HG02623 (cell line): Measurements from ENCODE around the gene MTG2.

Source experiments
- ATAC-seq: cut with Tn5 transposase; IDR thresholded peaks from one replicate; pipeline ENCODE4 v1.9.1; 2021; ENCODE audit warnings: moderate library complexity; ENCODE audit not compliant: unreplicated experiment

MTG2 gene

DNA sequence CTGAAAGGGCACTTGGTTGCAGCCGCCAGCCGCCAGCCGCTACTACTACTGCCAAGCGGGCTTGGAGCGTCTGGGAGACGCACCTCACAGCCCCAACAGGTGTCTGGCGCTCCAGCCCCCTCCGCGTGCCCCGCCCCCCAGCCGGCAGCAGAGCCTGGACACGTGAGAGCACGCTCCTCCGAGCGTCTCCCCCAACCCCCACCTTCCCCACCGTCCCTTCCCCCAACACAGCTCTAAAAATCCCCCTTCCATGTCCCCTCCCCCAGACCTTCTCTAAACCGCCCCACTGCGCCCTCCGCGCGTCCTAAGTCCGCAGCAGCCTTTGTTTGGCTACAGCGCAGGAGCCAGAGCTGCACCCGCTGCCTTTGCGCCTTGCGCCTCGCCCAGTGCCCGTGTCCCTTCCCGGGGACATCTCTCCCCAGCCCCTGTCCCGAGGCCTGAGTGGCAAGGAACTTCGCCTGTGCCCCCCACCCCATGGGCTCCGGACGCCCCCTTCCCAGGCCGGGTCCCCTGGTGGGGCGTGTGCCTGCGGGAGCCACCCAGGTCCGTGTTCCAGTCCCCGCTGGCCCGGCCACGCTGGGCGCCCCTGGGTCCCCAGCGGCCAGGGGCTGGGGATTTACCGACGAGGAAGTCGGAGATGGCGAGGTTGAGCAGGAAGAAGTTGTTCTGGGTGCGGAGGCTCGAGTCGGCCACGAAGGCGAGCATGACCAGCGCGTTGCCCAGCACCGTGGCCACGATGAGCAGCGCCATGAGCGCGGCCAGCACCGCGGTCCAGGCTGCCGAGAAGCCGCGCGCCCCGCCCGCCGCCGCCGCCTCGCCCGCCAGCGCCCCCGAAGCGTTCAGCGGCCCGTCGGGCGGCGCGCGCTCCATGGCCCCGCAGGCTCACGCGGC lies 36.5 kb downstream of the MTG2 start:
- ATAC-seq: no peak

DNA sequence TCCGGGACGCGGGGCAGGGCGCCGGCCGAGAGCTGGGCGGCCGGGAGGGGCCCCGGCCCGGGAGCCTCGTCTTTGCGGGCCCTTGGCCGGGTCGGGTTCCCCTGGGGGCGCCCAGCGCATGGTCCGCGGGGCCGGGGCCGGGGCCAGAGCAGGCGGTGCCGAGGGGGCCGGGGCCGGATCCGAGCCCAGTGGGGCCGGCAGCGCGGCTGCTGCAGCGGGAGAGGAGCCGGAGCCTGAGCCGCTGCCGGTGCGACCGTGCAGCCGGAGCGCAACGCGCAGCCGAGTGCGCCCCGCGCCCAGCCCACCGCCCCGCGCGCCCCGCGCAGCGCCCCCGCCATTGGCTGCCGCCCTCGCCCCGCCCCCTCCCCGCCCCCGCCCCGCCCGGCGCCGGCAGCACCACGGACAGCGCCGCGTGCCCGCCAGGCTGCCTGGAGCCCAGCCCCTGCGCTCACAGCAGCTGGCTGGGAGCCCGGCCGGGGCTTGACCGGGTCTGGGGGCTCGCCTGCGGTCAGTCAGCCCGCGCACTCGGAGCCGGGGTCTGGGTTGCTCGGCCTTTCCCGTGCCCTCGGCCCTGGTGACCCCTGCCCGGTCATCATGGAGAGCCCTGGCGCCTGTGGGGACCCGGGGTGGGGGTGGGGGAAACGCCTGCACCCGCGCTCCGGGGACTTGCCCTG lies 37.3 kb downstream of the MTG2 start, which contains the start of gene HRH3:
Gene HRH3, minus strand, starts transcription at position 287 of the 674 bp plus-strand sequence. CDS start 308 bp downstream, outside the sequence.
- ATAC-seq: no peak

GRCh38 chr20:62220666-62221568 lies 38.1 kb downstream of the MTG2 start:
- no peak for ATAC-seq

DNA sequence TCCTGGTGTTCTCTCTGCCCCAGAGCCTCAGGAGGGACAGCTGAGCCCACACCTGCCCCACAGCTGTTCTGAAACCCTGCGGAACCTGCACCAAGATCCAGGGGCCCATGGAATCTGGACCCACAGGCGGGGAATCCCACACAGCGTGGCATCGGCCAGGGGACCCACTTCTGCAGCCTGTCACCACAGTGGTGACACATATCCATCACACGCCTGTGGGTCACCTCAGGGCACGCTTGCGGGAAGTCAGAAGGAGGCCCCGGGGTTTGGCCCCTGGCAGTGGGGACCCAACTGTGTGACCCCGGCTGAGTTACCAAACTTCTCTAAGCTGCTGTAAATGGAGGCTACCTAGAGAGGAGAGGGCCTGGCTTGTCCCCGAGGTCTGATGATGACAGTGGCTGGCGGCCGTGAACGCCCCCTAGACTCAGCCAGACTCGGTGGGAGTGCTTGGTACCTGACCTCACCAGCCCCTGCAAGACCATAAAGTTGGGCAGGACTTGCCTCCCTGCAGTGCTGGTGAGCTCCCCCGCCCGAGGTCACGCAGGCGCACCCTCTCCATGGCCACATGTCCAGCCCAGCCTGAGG lies 39.5 kb downstream of the MTG2 start:
- no peak for ATAC-seq

GRCh38 chr20:62222972-62223371 lies 40.1 kb downstream of the MTG2 start:
- no peak for ATAC-seq

DNA sequence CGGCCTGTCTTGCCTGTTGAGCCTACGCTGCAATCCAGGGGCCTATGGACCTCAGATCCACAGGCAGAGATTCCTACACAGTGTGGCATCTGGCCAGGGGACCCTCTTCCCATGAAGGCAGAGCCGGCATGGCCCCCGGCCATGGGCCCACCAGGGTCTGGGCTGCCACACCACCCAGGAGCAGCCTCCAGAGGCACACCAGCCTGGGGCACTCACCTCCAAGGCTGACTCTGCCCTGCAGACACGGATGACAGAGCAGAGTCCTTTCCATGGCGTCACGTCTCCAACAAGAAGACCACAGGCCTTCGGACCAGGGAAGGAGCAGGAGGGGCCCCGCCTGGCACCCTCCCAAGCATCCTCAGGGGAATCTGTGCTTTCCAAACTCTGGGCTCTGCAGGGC lies 40.7 kb downstream of the MTG2 start:
- ATAC-seq: no peak

DNA sequence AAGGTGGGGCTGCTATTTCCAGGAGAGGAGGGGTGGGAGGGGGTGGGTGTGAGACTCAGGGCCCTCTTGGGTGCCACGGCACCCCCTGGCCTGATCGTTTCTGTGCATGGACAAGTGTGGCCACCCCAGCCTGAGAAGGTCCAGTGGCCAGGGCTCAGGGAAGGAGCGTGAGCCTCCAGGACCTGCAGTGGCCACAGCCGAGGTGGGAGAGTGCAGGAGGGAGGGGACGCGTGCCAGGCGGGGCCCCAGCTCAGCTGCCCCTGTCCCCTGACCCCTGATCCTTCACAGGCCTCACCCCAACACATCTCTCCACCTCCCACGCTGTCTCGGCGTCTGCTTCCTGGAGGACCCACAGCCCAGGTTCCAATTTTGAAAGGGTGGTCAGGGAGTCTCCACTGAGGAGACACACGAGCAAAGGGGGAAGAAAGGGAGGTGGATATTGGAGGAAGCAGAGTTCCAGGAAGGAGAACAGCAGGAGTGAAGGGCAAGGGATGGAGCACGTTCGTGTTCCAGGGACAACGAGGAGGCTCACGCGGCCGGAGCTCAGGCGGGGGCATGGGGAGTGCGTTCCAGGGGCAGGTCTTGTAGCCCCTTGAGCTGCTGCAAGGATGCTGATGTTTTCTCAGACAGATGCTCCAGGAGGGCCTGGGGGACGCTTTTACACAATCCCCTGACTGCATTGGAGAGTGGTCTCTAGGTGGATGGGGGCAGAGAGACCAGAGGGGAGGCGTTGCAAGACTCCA lies 41.5 kb downstream of the MTG2 start:
- ATAC-seq: no peak

GRCh38 chr20:62225026-62225425 lies 42.2 kb downstream of the MTG2 start:
- no peak for ATAC-seq

DNA sequence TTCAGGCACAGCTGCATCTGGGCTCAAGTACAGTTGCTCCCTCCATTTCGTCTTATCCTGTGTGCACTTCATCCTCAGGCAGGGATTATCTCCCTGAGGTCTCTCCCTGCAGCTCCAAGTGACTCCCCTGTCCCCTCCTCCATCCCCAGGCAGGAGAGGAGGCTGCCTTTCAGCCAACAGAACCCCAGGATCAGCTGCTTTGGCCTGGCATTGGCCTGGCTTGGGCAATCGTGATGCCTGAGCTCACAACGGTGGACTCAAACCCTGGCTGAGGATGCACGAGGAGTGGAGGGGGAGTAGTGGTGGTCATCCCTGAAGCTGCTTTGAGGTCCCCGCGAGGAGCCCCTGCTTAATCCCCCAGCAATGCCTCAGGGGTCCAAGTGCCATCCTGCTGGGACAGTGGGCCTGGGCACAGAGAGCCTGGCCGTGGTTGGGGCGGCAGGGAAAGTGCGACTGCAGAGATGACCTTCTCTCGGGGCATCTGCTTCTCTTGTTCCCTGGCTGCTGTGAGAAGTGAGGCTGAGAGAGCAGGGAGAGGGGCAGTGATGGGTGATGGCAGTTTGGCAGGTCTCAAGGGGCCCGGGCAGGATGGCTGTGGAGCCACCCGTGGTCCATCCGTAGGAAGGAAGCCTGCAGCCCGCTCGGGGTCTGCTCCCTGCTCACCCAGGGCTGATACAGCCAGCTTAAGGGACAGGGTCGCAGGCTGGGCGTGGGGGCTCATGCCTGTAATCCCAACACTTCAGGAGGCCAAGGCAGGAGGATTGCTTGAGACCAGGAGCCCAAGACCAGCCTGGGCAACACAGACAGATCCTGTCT lies 43.2 kb downstream of the MTG2 start:
- ATAC-seq: no peak

DNA sequence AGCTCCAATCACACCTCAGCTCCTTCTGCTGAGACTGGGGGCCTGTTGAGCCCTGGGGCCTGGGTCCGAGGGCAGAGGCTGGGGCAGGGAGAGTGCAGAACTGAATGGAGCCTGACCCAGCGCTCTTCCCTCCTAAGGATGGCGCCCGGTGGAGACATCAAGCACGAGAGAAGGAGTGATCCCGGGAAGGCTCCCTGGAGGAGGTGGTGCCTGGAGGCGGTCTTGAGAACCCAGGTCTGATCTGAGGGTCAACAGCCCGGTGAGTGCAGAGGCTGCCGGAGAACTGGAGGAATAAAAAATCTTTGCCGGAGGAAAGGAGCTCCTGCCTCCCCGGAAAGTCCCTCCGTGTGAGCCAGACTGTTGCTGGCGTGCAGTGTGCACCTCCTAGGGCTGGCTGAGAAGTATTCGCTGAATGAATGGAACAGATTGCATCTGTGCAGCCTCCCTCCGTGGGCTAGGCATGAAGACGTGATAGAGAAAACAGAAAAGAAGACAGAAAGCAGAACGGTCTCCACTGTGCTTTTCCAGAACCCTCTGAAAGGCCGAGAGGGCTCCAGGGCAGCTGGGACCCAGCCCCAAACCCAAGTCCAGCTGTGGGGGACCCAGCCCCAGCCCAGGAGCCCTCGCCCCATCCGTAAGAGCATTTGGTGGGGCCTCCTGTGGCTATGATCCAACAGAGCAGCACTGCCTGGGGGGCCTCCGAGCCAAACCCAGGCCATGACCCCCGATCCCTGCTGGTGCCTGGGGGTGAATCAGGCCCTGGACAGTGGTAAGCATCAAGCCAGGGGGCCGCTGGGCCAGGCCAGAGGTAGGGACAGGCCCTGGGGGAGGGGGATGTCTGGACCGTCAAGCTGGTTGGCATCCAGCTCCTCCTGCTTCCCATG lies 44.1 kb downstream of the MTG2 start:
- ATAC-seq: no peak

GRCh38 chr20:62227591-62227976 lies 44.8 kb downstream of the MTG2 start:
- ATAC-seq: no peak

- ATAC-seq: no peak
Measured at GRCh38 chr20:62227977-62228958, 45.4 kb downstream of the MTG2 start.

- ATAC-seq: no peak
Measured at GRCh38 chr20:62228982-62229545, 46.2 kb downstream of the MTG2 start.

GRCh38 chr20:62229667-62230066 lies 46.8 kb downstream of the MTG2 start:
- ATAC-seq: no peak

DNA sequence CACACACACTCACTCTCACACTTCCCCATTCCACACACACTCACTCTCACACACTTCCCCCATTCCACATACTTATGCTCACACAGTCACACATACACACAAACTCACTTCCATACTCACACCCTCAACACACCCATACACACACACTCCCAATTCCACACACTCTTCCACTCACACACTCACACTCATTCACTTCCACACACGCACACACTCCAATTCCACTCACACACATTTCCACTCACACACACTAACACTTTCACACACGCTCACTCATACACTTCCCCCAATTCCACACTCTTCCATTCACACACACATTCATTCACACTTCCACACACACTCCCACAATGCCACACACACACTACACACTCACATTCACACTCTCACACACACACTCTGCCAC lies 47.4 kb downstream of the MTG2 start:
- ATAC-seq: no peak

- ATAC-seq: no peak
Measured at GRCh38 chr20:62230696-62231095, 47.9 kb downstream of the MTG2 start.

DNA sequence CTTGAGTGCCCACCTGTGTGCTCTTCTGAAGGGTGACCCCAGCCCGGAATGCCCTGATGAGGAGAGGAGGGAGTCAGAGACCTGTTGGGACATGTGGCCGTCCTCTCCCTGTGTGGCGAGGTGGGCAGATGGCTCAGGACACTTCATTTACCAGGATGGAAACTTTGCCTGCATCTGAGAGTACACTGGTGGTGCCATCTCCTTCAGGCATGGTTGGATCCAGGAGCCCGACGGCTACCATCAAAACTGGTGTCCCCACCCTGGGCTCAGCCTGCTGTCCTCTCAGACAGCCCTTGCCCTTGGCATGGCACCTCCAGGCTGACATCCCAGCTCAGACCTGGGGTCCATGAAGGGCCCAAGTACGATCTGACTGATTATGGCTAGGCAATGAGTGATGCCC lies 48.5 kb downstream of the MTG2 start:
- no peak for ATAC-seq
